ENCODE data around the gene PRH2.

DNA sequence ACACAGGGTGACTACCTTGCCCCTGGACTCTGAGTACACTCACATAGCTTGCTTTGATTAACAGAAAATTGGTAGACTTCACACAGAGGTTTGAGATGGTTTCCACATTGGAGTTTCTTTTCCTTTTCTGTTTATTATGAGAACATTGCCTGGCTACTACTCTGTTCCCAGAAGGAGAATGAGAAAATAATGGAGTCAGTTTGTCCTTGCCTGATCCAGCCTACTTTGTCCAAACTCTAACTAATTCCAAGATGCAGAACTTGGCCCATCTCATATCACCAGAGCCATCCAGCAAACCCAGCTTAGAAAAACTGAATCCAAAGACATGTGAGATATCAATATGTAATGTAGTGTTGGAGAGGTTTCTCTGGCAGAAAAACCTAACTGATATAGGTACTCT, 37.3 kb downstream of the PRH2 start:
- TF ChIP-seq POLR2A (IDR thresholded peaks at IDR 0.05): no peak
- TF ChIP-seq, protein P1, sequence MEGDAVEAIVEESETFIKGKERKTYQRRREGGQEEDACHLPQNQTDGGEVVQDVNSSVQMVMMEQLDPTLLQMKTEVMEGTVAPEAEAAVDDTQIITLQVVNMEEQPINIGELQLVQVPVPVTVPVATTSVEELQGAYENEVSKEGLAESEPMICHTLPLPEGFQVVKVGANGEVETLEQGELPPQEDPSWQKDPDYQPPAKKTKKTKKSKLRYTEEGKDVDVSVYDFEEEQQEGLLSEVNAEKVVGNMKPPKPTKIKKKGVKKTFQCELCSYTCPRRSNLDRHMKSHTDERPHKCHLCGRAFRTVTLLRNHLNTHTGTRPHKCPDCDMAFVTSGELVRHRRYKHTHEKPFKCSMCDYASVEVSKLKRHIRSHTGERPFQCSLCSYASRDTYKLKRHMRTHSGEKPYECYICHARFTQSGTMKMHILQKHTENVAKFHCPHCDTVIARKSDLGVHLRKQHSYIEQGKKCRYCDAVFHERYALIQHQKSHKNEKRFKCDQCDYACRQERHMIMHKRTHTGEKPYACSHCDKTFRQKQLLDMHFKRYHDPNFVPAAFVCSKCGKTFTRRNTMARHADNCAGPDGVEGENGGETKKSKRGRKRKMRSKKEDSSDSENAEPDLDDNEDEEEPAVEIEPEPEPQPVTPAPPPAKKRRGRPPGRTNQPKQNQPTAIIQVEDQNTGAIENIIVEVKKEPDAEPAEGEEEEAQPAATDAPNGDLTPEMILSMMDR (IDR thresholded peaks at IDR 0.05 in 4 of 5, conservative IDR thresholded peaks at IDR 0.05 in 1 of 5): no peak
